Muscle layer of colon (tissue), 2 donors: ENCODE results near the gene ASB7.

Experiments
- H3K27ac ChIP-seq: one replicate; pipeline ENCODE4 v1.7.0; 2013; ENCODE audit warnings: low read depth, mild to moderate bottlenecking, low read length, moderate library complexity
- H3K27me3 ChIP-seq, 2 donors: one replicate each; pipeline ENCODE4 v1.7.0; 2013; ENCODE audit warnings: low read length in 2 of 2, mild to moderate bottlenecking in 2 of 2; ENCODE audit not compliant: insufficient read depth in 2 of 2, control insufficient read depth in 1 of 2
- H3K36me3 ChIP-seq: one replicate; pipeline ENCODE4 v1.7.0; 2013; ENCODE audit warnings: mild to moderate bottlenecking, low read length; ENCODE audit not compliant: insufficient read depth
- H3K4me1 ChIP-seq: one replicate; pipeline ENCODE4 v1.7.0; 2013; ENCODE audit warnings: mild to moderate bottlenecking, low read length; ENCODE audit not compliant: insufficient read depth
- H3K4me3 ChIP-seq, 2 donors: one replicate each; pipeline ENCODE4 v1.7.0; 2013; ENCODE audit warnings: low read length in 2 of 2, low read depth in 1 of 2, mild to moderate bottlenecking in 1 of 2, moderate library complexity in 1 of 2
- H3K9ac ChIP-seq: one replicate; pipeline ENCODE4 v1.7.0; 2013; ENCODE audit warnings: low read length
- H3K9me3 ChIP-seq: one replicate; pipeline ENCODE4 v1.7.0; 2013; ENCODE audit warnings: mild to moderate bottlenecking, low read length
- donor health status: abdominal sarcoma.
- donor health status: Adenocarcinoma of cecum.

Gene ASB7

DNA sequence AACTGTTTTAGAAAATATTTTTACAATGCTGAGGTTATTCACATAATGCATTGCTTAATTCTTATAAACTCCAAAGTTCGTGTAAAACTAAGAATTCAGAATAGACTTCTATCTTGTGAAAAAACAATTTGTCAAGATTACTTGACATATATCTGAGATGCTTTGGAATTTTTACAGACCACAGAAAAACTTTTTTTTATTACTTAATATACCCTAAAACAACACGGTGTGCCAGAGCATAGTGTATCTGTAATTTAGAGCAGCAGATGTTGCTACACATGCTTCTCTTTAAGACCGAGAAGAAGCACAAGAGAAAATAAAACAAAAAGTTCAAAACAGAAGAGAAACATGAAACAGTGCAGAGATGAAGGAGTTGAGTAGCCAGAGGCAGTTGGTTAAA lies 26.4 kb downstream of the ASB7 start:
- Histone ChIP-seq H3K9me3 (no peaks in the 10 kb centered on the region), H3K27ac (no peak overlapping the region), H3K9ac (no peak overlapping the region), H3K4me1 (no peaks in the 10 kb centered on the region), H3K4me3 (no peak overlapping the region), H3K27me3 (no peaks in the 10 kb centered on the region), H3K36me3 (peaks cover 4% of the 10 kb centered on the region)

DNA sequence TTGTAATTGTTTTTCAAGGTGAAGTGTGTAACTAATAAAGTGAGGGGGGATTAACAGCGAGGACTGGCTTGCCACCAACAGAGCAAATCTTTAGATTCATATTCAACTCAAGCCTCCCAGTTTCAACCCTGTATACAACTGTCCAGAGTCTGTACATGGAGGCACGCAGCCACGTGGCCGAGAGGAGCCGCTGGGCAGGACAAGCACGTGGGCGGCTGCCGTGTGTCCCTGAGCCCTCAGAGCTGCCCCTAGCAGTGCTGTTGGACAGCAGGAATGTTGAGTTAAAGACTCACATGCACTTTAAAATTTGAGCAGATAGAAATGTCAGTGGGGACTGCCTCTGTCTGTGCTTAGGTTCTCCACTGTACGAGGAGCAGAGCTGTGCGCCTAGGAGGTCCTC lies 29.4 kb downstream of the ASB7 start:
- Histone ChIP-seq H3K9me3 (no peaks in the 10 kb centered on the region), H3K4me3 (no peak overlapping the region), H3K27ac (no peak overlapping the region), H3K9ac (no peak overlapping the region), H3K4me1 (no peaks in the 10 kb centered on the region), H3K36me3 (peaks cover 4% of the 10 kb centered on the region), H3K27me3 (no peaks in the 10 kb centered on the region)

DNA sequence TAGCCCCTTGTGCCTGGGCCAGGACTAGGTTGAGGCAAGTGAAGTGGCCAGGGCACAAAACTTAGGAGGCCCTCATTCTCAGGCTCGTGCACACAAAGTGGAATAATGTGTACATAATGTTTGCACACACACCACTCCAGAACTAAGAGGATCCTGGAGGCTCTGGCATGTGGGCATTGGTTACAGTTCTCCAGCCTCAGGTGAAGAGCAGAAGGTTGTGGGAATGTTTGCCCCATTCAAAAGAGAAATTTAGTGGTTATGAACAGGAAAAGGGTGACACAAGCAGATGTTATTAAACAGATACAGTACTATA lies 31.3 kb downstream of the ASB7 start:
- no peaks in the 10 kb centered on the region for H3K9me3 ChIP-seq
- H3K27me3 ChIP-seq, result no peaks in the 10 kb centered on the region
- no peak overlapping the region for H3K27ac ChIP-seq
- H3K36me3 ChIP-seq, result peaks cover 4% of the 10 kb centered on the region
- peaks cover 8% of the 10 kb centered on the region for H3K4me1 ChIP-seq
- no peak overlapping the region for H3K9ac ChIP-seq
- H3K4me3 ChIP-seq, result no peak overlapping the region

DNA sequence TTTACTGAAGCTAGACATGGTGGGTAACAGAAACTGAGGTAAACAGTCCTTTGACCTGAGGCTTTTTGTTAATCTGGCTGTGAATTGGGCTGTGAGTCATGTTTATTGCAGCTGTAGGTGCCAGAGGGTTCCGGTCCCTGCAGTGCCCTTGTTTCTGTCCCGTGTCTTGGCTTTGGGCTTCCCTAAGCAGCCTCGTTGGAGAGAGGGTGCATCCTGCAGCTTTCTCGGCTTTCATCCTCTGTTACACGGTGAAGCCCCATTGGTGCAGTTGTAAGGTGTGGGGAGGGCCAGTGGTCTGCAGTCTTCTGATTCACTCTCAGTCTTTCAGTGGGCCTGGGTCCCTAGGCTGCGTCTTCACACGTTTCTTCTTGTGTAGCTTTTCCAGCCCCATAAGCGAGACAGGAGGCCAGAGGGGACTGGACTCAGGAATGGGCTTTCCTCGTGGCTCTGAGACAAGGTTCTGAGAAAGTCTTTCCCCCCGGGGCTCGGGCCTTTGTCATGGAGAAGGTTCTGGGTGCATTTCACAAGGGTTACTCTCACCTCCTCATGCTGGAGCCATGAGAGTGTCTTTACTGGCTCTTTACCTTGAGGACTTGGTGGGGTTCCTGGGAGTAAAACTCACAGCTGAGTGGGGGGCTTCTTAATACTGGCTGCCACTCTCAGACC lies 33.1 kb downstream of the ASB7 start:
- H3K4me3 ChIP-seq, result no peak overlapping the region
- no peak overlapping the region for H3K27ac ChIP-seq
- H3K4me1 ChIP-seq, result peaks cover 9% of the 10 kb centered on the region
- no peak overlapping the region for H3K9ac ChIP-seq
- no peaks in the 10 kb centered on the region for H3K9me3 ChIP-seq
- no peaks in the 10 kb centered on the region for H3K27me3 ChIP-seq
- peaks cover 4% of the 10 kb centered on the region for H3K36me3 ChIP-seq

DNA sequence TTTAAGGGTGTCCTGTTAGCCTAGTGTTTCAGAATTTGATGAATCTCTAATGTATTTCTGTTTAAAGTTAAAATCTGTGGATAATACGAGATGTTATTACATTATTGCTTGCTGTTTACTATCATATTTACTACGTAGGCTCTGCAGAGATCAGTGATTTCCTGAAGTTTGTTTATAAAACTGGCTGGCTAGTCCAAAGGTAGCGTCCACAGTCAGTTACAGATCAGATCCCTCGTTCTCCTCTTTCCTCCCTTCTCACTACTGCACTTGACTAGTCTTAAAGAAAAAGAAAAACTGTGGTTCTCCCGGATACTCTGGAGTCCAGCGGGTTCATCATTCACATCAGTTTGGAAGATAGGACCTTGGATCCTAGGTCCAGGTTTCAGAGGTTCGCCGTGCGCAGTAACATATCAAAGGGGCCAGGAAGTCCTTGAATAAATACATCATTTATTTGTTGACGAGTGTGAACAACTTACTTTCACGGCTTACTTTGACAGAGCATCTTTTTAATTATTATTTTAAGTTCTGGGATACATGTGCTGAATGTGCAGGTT lies 35.9 kb downstream of the ASB7 start:
- H3K4me1 ChIP-seq, result peaks cover 9% of the 10 kb centered on the region
- H3K9ac ChIP-seq, result no peak overlapping the region
- no peaks in the 10 kb centered on the region for H3K27me3 ChIP-seq
- no peaks in the 10 kb centered on the region for H3K9me3 ChIP-seq
- H3K27ac ChIP-seq, result no peak overlapping the region
- H3K4me3 ChIP-seq, result no peak overlapping the region
- no peaks in the 10 kb centered on the region for H3K36me3 ChIP-seq

DNA sequence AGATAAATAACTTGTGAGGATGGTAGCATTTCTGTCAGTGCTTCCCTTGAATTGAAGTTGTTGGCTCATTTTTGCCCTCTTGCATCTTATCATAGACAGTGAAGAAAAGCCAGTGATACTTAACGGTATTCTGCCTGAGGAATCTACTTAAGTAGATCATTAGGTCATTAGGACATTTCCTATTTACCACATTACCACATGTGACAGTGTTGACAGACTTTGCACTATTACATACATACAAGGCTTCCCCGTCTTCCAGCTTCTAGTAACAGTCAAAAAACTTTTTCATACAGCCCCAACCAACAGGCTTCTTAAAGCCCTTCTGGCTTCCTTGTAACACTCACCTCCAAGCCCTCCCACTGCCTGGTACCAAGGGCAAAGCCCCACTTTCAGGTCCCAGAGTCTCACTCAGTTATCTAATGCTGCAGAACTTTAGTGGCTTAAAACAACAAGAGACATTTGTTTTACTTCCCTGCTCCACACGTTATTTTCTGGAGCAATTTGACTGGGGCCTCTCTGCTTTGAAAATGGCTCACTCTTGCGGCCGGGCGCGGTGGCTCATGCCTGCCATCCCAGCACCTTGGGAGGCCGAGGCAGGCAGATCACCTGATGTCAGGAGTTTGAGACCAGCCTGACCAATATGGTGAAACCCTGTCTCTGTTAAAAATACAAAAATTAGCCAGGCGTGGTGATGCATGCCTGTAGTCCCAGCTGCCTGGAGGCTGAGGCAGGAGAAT lies 40.0 kb downstream of the ASB7 start:
- Histone ChIP-seq H3K9me3 (no peaks in the 10 kb centered on the region), H3K4me3 (no peak overlapping the region), H3K27ac (no peak overlapping the region), H3K36me3 (no peaks in the 10 kb centered on the region), H3K27me3 (no peaks in the 10 kb centered on the region), H3K4me1 (peaks cover 9% of the 10 kb centered on the region), H3K9ac (no peak overlapping the region)

DNA sequence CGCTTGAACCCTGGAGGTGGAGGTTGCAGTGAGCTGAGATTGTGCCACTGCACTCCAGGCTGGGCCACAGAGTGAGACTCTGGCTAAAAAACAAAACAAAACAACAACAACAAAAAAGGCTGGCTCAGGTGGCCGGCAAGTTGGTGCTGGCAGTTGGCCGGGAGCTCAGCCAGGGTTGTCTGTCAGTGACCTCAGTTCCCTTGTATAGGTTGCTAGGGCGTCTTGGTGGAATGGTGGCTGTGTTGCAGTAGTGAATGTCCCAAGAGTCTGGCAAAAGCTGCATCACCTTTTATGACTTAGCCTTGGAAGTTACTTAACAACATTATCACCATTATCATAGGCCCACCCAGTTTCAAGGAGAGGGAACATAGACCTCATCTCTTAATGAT lies 40.6 kb downstream of the ASB7 start:
- no peaks in the 10 kb centered on the region for H3K9me3 ChIP-seq
- H3K4me3 ChIP-seq, result no peak overlapping the region
- no peaks in the 10 kb centered on the region for H3K27me3 ChIP-seq
- H3K4me1 ChIP-seq, result peaks cover 9% of the 10 kb centered on the region
- H3K9ac ChIP-seq, result no peak overlapping the region
- H3K36me3 ChIP-seq, result no peaks in the 10 kb centered on the region
- H3K27ac ChIP-seq, result no peak overlapping the region

DNA sequence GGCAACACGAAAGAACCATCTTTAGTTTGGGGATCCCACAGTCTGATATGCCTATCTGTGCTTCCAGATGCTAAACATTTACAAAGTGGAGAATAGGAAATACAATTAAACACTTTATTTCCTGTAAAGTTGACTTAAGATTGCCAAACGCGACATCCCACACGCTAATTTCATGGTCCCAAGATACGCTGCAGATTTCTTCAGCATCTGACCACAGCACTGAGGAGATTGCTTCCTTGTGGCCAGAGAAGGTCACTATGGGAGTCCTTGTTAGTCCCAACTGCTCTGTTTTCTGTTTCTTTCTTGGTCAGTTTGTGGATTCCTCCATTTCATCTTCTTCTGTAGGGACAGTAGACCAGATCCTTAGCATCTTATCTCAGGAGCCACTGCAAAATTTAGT lies 43.3 kb downstream of the ASB7 start:
- Histone ChIP-seq H3K27me3 (no peaks in the 10 kb centered on the region), H3K9ac (no peak overlapping the region), H3K9me3 (no peaks in the 10 kb centered on the region), H3K4me1 (no peaks in the 10 kb centered on the region), H3K27ac (no peak overlapping the region), H3K36me3 (no peaks in the 10 kb centered on the region), H3K4me3 (no peak overlapping the region)

DNA sequence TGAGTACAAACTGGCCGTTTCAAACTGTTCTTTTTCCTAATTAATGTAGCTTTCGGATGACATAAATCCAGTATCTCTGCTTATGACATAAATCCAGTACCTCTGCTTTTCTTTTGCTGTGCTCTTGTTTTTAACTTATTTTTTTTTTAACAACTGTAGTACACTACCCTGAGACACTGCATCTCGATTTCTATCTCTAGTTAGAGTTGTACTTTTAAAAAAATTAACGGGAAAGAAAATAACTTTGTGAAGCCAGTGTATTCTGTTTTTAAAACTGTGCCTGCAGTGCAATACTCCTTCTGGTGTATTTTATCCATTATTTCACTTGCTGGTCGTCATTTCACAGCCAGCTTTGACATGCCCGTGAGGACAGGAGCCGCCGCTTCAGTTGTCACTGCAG lies 46.6 kb downstream of the ASB7 start:
- no peak overlapping the region for H3K4me3 ChIP-seq
- H3K27ac ChIP-seq, result no peak overlapping the region
- no peaks in the 10 kb centered on the region for H3K27me3 ChIP-seq
- no peaks in the 10 kb centered on the region for H3K9me3 ChIP-seq
- H3K4me1 ChIP-seq, result no peaks in the 10 kb centered on the region
- H3K9ac ChIP-seq, result no peak overlapping the region
- H3K36me3 ChIP-seq, result no peaks in the 10 kb centered on the region

DNA sequence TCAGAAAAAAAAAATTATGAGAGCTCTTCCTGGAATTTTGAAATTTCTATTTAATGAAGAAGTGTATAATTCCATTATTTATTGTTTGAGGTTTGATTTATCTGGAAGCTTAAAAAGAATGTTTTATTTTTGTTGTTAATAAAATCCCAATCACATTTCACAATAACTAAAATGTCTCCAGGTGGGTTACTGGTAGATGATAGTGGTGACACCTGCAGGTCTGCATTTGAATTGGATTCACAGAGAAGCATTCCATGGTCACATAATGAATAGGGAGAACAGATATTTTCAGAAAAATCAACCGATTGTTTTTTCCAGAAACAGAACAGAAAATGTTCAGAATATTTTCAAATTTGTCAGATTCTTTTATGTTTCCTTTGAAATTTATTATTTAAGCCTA lies 48.3 kb downstream of the ASB7 start:
- no peak overlapping the region for H3K27ac ChIP-seq
- H3K4me1 ChIP-seq, result no peaks in the 10 kb centered on the region
- H3K36me3 ChIP-seq, result no peaks in the 10 kb centered on the region
- no peak overlapping the region for H3K4me3 ChIP-seq
- no peaks in the 10 kb centered on the region for H3K27me3 ChIP-seq
- no peak overlapping the region for H3K9ac ChIP-seq
- H3K9me3 ChIP-seq, result no peaks in the 10 kb centered on the region

DNA sequence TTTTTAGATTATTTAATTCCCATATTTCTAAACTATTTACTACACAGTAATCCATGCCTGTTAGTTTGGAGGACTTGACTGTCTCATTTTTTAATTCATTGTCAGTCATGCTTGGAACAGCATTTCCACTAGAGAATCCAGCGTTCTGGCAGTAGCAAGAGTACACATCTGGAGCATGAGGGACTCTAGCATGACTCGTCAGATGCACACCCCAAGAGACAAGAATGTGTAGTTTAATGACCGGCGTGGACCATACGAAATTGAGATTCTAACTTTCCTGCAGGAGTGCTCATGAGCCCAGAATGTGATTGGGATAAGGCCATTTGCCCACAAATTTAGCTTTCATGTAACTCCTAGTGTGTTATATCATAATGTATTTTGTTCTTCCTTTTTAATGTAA lies 48.9 kb downstream of the ASB7 start:
- Histone ChIP-seq H3K36me3 (no peaks in the 10 kb centered on the region), H3K27ac (no peak overlapping the region), H3K9me3 (no peaks in the 10 kb centered on the region), H3K27me3 (no peaks in the 10 kb centered on the region), H3K4me1 (no peaks in the 10 kb centered on the region), H3K4me3 (no peak overlapping the region), H3K9ac (no peak overlapping the region)

DNA sequence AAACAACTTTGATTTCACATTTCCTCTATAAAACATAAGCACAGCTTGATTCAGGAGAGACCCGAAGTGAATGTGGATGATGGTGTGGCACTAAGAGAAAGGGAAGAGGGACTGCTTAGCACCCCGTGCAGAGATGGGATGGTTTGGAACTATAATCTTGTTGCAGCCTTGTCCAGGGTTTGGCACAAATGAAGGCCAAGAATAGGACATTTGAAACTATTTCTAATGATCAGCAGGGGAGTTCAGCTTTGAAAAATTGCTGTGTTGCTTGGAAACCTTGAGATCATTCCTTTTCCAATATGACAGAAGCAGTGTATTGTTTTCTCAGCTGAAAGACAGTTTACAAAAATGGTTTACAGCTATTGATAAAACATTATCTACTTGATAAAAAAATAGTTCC lies 49.7 kb downstream of the ASB7 start:
- Histone ChIP-seq H3K9me3 (no peaks in the 10 kb centered on the region), H3K27me3 (no peaks in the 10 kb centered on the region), H3K9ac (no peak overlapping the region), H3K4me3 (no peak overlapping the region), H3K36me3 (no peaks in the 10 kb centered on the region), H3K27ac (no peak overlapping the region), H3K4me1 (no peaks in the 10 kb centered on the region)
